Stimulated activated CD8-positive, alpha-beta memory T cell treated with anti-CD3 and anti-CD28 coated beads, Interleukin-15, amount 100 ng/mL, for 4 hours (primary cell): ENCODE measurements around the gene CEP131.

ENCODE experiments used
- DNase-seq, 2 donors: peaks; one replicate each; pipeline ENCODE4 v3.0.0-alpha.2; 2020; ENCODE audit warnings: low read depth in 2 of 2

CEP131 gene

GRCh38 chr17:81223762-81224130 lies 981 bp upstream of the CEP131 start:
- no peak for DNase-seq

GRCh38 chr17:81222620-81222905 lies 202 bp downstream of the CEP131 start:
- no peak for DNase-seq

GRCh38 chr17:81221842-81222619 lies 734 bp downstream of the CEP131 start:
- DNase-seq = no peak

- no peak for DNase-seq
Measured at GRCh38 chr17:81221371-81221841, 1.4 kb downstream of the CEP131 start.

GRCh38 chr17:81219476-81220180 lies 3.1 kb downstream of the CEP131 start:
- no peak for DNase-seq

GRCh38 chr17:81218991-81219390 lies 3.8 kb downstream of the CEP131 start:
- no peak for DNase-seq

- DNase-seq = no peak
Measured at GRCh38 chr17:81218459-81218858, 4.3 kb downstream of the CEP131 start.

- DNase-seq = no peak
Measured at GRCh38 chr17:81217491-81217890, 5.3 kb downstream of the CEP131 start.

- DNase-seq = no peak
Measured at GRCh38 chr17:81213978-81214377, 8.8 kb downstream of the CEP131 start.

GRCh38 chr17:81212365-81212764 lies 10.4 kb downstream of the CEP131 start:
- no peak for DNase-seq

- no peak for DNase-seq
Measured at GRCh38 chr17:81210868-81211267, 11.9 kb downstream of the CEP131 start.

- DNase-seq = no peak
Measured at GRCh38 chr17:81210466-81210865, 12.3 kb downstream of the CEP131 start.

GRCh38 chr17:81209141-81209540 lies 13.6 kb downstream of the CEP131 start:
- DNase-seq = no peak

GRCh38 chr17:81208651-81209050 lies 14.1 kb downstream of the CEP131 start:
- DNase-seq = no peak

GRCh38 chr17:81207610-81208581 lies 14.9 kb downstream of the CEP131 start:
- no peak for DNase-seq

GRCh38 chr17:81206657-81207056 lies 16.1 kb downstream of the CEP131 start:
- no peak for DNase-seq

GRCh38 chr17:81206166-81206565 lies 16.6 kb downstream of the CEP131 start:
- DNase-seq = no peak

GRCh38 chr17:81204578-81204977 lies 18.2 kb downstream of the CEP131 start:
- no peak for DNase-seq

- no peak for DNase-seq
Measured at GRCh38 chr17:81203136-81203535, 19.6 kb downstream of the CEP131 start.

- DNase-seq = no peak
Measured at GRCh38 chr17:81202318-81202717, 20.4 kb downstream of the CEP131 start.

- DNase-seq = no peak
Measured at GRCh38 chr17:81200695-81201580, 21.8 kb downstream of the CEP131 start.
